AG04449 (cell line): ENCODE measurements around the gene GDPD2.

Source experiments
- CTCF ChIA-PET: fragments of 350-600 bp; formaldehyde crosslinking; extraction: SDS; loops from one replicate; lab custom pipeline; 2021; ENCODE audit warnings: antibody characterized with exemption; lab: Yijun Ruan, JAX
- POLR2A ChIA-PET: fragments of 400-600, 350-600 bp; formaldehyde crosslinking; extraction: SDS; loops from one replicate; lab custom pipeline; 2020; ENCODE audit warnings: antibody characterized with exemption, inconsistent platforms; lab: Yijun Ruan, JAX
- DNase-seq: peaks from one replicate; pipeline ENCODE4 v3.0.0-alpha.2; 2010; ENCODE audit warnings: low read depth, low spot score
- H3K4me3 ChIP-seq: 2 replicates; pipeline ENCODE4 v1.5.1; 2011; ENCODE audit warnings: low read depth, mild to moderate bottlenecking, control low read depth, low read length
- CTCF ChIP-seq: IDR thresholded peaks from one replicate; pipeline ENCODE4 v1.5.1; 2011; ENCODE audit warnings: mild to moderate bottlenecking, moderate library complexity, low read length, control low read depth, inconsistent platforms; ENCODE audit not compliant: insufficient read depth; ENCODE audit errors: missing control alignments

The GDPD2 gene

DNA sequence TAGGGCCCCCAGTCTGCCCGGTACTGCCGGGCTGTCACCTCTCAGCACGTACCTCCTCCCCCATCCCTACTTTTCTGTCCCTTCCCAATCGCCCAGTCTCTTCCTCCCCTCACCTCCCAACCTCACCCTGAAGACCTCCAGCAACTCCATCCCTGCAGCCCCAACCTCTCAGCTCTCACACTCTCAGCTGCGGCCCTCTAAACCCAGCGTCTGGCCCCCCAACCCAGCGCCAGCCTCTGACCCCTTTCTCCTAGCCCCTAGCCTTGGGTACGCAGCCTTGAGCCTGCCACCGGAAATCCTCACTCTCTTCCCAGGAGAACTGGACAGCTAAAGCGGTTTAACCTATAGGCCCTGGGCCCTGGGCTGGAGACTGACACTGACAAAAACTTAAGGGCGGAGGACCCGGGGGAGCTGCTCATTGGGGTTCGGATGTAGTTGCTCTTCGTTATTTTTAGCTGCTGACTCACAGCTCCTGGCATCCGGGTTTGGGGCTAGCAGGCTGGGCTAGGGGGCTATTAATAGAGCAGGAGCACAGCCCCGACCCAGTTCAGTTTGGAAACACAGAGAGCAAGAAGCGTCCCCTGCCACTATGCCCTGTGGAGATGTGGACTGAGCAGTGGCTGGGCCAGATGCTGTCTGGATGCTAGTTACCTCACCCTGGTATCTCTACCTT lies 11.9 kb downstream of the GDPD2 start:
- ChIA-PET POLR2A (no interaction called here), CTCF (interaction anchor here (1.1 to 3.5 kb wide), 7 partner anchors 9 to 302 kb away, joined by 3 to 31 read pairs (median 12); partner anchors contain the start of genes DLG3, GDPD2 and IGBP1)

DNA sequence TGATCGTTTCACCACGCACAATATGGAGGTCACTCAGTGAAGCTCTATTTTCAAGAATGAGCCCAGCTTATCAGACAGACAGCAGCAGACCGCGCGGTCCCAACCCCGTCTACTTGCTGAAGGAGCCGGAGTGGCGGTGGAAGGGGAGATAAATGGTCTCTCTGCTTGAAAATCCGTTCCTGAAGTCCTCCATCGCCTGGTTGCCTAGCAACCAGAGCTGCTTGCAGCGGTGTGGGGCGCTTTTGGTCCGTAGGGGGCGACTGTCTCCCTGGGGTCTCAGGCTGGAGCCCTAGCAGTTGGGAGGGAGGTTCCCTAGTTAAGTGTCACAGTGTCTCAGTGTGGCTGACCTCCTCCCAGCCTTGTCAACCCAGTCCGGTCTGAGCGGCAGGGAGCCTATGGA lies 13.2 kb downstream of the GDPD2 start:
- CTCF ChIA-PET, result interaction anchor here (0.9 to 3.5 kb wide), 6 partner anchors 12 to 303 kb away, joined by 3 to 24 read pairs (median 8); partner anchors contain the start of gene IGBP1
- no peak for DNase-seq
- TF ChIP-seq CTCF, result no peak
- H3K4me3 ChIP-seq, result no peak overlapping the region
- POLR2A ChIA-PET, result no interaction called here

More for the DNA sequence above, 11.9 kb downstream of the GDPD2 start:
- DNase-seq, result no peak
- no peak for TF ChIP-seq CTCF
- peak overlapping the region; percentile 73 for H3K4me3 ChIP-seq

DNA sequence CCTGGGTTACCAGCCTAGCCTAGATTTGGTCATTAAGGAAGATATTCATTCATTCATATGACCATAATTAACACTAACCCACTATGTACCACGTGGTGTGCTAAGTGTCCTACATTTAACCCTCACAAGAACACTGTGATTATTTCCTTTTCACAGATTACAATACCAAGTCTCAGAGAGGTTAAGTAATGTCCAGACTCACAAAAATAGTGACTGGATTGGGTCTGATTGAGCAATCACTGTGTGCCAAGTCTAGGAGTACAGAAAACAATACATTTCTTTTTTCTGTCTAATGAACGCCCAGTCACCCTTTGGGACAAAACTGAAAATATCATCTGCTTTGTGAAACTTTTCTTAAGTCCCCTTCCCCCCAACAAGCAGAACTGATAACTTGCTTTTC lies 13.9 kb downstream of the GDPD2 start:
- no peak overlapping the region for H3K4me3 ChIP-seq
- DNase-seq, result no peak
- CTCF ChIA-PET, result interaction anchor here (2.2 kb wide), 1 partner anchor 304 kb away, joined by 9 read pairs; the partner anchor contains the start of gene IGBP1
- no peak for TF ChIP-seq CTCF
- POLR2A ChIA-PET, result no interaction called here

GRCh38 chrX:70437921-70438665 lies 15.0 kb downstream of the GDPD2 start:
- H3K4me3 ChIP-seq, result no peak overlapping the region
- CTCF ChIA-PET, result no interaction called here

DNA sequence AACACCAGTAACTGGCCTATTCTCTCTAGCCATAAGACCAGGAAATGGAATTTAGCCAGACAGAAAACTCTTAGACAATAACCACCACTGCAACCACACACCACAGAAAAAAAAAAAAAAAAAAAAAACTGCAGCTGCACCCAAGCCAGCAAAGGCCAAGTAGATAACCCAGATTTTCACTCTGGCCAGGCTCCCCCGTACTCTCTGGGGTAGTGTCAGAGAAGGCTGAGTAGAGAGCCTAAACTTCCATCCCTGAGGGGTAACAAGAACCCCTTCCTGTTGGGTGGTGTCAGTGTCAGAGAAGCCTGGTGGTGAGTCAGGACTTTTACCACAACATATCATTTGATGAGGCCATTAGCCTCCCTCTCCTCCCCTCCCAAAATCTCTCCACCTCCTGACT lies 15.9 kb downstream of the GDPD2 start:
- DNase-seq, result no peak
- ChIA-PET CTCF (no interaction called here), POLR2A (no interaction called here)

More at GRCh38 chrX:70437921-70438665, 15.0 kb downstream of the GDPD2 start:
- no peak for DNase-seq
- POLR2A ChIA-PET, result no interaction called here
- no peak for TF ChIP-seq CTCF

More for the DNA sequence above, 15.9 kb downstream of the GDPD2 start:
- no peak overlapping the region for H3K4me3 ChIP-seq
- TF ChIP-seq CTCF, result no peak
